ENCODE results near the gene DCANP1. TPM values are rescaled to one million over a fixed set of nuclear protein-coding genes. Genes with fewer than 3 reads are reported as not detected.

The DCANP1 gene
- total RNA-seq, 1 experiment from 2014 or later, result not detected

- peaks cover 13 to 15% of the 10 kb centered on the region in 2 experiments for H3K4me1 ChIP-seq (ENCODE audit: control insufficient read depth in 1 of 2, insufficient read depth in 2 of 2, low read length in 2 of 2)
- H4K20me1 ChIP-seq (ENCODE audit: insufficient read depth), result no peaks in the 10 kb centered on the region
- DNase-seq (ENCODE audit: low read depth, low spot score), result no peak
- intact Hi-C loops (cut with micrococcal nuclease), result no loop called here
- H3K27me3 ChIP-seq (ENCODE audit: insufficient read depth, low read length), result no peaks in the 10 kb centered on the region
- no peak overlapping the region for H3K9ac ChIP-seq (ENCODE audit: low read length)
- no peak overlapping the region for H3K4me2 ChIP-seq (ENCODE audit: low read length)
- H3K9me2 ChIP-seq (ENCODE audit: insufficient read depth), result no peaks in the 10 kb centered on the region
- no peak for ATAC-seq
- H3K9me3 ChIP-seq (ENCODE audit: control insufficient read depth in 1 of 2, insufficient read depth in 1 of 2, low read depth in 1 of 2, low read length in 2 of 2), result no peaks in the 10 kb centered on the region
- H3K36me3 ChIP-seq (ENCODE audit: control insufficient read depth in 1 of 2, insufficient read depth in 2 of 2, low read length in 2 of 2), result no peaks in the 10 kb centered on the region
- ChIA-PET CTCF (interaction anchor here (1.2 kb wide), 1 partner anchor 29 kb away, joined by 5 read pairs; no protein-coding TSS in a partner anchor), POLR2A (no interaction called here), RAD21 (ENCODE audit: low non-redundant PET in 1 of 2, low total read pairs in 2 of 2, uncharacterized antibody in 2 of 2, unreplicated experiment in 2 of 2) (no interaction called here)
- no peaks in the 10 kb centered on the region for H3K79me2 ChIP-seq (ENCODE audit: insufficient read depth, low read length)
- BruUV-seq (replicated peaks), result no TSS peak
- no peak overlapping the region for H3K27ac ChIP-seq (ENCODE audit: low read depth, low read length)
- no peak overlapping the region for H2AFZ ChIP-seq (ENCODE audit: low read depth, low read length, poor library complexity, severe bottlenecking)
- H3K4me3 ChIP-seq (replicated peaks in 1 of 2; ENCODE audit: low read depth in 1 of 2, low read length in 2 of 2), result no peak overlapping the region
- TF ChIP-seq FOSL1 (IDR thresholded peaks at IDR 0.05; ENCODE audit: low read depth) (no peak), SIN3A (IDR thresholded peaks at IDR 0.05; ENCODE audit: low read depth) (no peak), JUND (IDR thresholded peaks at IDR 0.05) (no peak), ZNF274 (IDR thresholded peaks at IDR 0.05; ENCODE audit: low read depth, low read length) (no peak), SP1 (IDR thresholded peaks at IDR 0.05; ENCODE audit: low read depth) (no peak), EZH2phosphoT487 (IDR thresholded peaks at IDR 0.05; ENCODE audit: borderline replicate concordance) (no peak), TCF7L2 (IDR thresholded peaks at IDR 0.05; ENCODE audit: borderline replicate concordance, extremely low read depth, insufficient read depth, insufficient read length) (no peak), YY1 (IDR thresholded peaks at IDR 0.05; ENCODE audit: extremely low read depth, insufficient replicate concordance, low read depth, low read length) (no peak)
- TF ChIP-seq, protein P1, sequence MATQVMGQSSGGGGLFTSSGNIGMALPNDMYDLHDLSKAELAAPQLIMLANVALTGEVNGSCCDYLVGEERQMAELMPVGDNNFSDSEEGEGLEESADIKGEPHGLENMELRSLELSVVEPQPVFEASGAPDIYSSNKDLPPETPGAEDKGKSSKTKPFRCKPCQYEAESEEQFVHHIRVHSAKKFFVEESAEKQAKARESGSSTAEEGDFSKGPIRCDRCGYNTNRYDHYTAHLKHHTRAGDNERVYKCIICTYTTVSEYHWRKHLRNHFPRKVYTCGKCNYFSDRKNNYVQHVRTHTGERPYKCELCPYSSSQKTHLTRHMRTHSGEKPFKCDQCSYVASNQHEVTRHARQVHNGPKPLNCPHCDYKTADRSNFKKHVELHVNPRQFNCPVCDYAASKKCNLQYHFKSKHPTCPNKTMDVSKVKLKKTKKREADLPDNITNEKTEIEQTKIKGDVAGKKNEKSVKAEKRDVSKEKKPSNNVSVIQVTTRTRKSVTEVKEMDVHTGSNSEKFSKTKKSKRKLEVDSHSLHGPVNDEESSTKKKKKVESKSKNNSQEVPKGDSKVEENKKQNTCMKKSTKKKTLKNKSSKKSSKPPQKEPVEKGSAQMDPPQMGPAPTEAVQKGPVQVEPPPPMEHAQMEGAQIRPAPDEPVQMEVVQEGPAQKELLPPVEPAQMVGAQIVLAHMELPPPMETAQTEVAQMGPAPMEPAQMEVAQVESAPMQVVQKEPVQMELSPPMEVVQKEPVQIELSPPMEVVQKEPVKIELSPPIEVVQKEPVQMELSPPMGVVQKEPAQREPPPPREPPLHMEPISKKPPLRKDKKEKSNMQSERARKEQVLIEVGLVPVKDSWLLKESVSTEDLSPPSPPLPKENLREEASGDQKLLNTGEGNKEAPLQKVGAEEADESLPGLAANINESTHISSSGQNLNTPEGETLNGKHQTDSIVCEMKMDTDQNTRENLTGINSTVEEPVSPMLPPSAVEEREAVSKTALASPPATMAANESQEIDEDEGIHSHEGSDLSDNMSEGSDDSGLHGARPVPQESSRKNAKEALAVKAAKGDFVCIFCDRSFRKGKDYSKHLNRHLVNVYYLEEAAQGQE (IDR thresholded peaks at IDR 0.05; ENCODE audit: low read depth), result no peak
- TF ChIP-seq, protein P2, sequence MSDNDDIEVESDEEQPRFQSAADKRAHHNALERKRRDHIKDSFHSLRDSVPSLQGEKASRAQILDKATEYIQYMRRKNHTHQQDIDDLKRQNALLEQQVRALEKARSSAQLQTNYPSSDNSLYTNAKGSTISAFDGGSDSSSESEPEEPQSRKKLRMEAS (IDR thresholded peaks at IDR 0.05), result no peak
Measured at GRCh38 chr5:135486131-135487036, 39.2 kb upstream of the DCANP1 start.
